ENCODE data around the gene KRT32.

DNA sequence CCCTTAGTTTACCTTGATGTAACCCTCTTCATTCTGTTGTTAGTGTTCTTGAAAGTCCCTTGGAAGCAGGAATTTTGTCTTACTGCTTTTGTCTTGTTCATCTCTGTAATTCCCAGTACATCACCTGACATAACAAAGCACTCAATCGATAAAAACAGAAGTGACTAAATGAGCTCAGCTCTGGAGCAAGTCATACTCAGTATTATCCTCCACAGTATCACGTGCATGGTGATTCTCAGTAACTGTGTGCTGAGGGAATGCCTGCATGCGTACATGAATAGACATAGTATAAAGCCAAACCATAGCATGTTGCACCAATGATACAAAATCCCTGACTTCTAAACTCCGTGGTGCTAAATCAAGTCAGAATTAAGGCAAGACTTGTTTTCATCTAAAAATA, 33.6 kb downstream of the KRT32 start:
- TF ChIP-seq, protein P1, sequence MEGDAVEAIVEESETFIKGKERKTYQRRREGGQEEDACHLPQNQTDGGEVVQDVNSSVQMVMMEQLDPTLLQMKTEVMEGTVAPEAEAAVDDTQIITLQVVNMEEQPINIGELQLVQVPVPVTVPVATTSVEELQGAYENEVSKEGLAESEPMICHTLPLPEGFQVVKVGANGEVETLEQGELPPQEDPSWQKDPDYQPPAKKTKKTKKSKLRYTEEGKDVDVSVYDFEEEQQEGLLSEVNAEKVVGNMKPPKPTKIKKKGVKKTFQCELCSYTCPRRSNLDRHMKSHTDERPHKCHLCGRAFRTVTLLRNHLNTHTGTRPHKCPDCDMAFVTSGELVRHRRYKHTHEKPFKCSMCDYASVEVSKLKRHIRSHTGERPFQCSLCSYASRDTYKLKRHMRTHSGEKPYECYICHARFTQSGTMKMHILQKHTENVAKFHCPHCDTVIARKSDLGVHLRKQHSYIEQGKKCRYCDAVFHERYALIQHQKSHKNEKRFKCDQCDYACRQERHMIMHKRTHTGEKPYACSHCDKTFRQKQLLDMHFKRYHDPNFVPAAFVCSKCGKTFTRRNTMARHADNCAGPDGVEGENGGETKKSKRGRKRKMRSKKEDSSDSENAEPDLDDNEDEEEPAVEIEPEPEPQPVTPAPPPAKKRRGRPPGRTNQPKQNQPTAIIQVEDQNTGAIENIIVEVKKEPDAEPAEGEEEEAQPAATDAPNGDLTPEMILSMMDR (IDR thresholded peaks at IDR 0.05) = no peak
- TF ChIP-seq EZH2 (IDR thresholded peaks at IDR 0.05) (no peak), EZH2phosphoT487 (IDR thresholded peaks at IDR 0.05) (no peak)
